H9 (cell line): ENCODE data around the gene KRTAP4-2. TPM values are rescaled to one million over a fixed set of nuclear protein-coding genes. Genes with fewer than 3 reads are reported as not detected.

ENCODE experiments used
- DNase-seq: peaks from one replicate; pipeline ENCODE4 v3.0.0-alpha.2; 2017
- H2AFZ ChIP-seq: one replicate; pipeline ENCODE4 v1.6.1; 2013; ENCODE audit warnings: mild to moderate bottlenecking, low read length, control low read depth, moderate library complexity
- H2AK5ac ChIP-seq: 2 replicates; pipeline ENCODE4 v1.6.1; 2013; ENCODE audit warnings: low read length, control low read depth, mixed read lengths; ENCODE audit not compliant: insufficient read length
- H2BK120ac ChIP-seq: one replicate; pipeline ENCODE4 v1.6.1; 2013; ENCODE audit warnings: low read depth, mild to moderate bottlenecking, low read length, control low read depth, inconsistent platforms; ENCODE audit not compliant: poor library complexity, severe bottlenecking
- H2BK12ac ChIP-seq: 2 replicates; pipeline ENCODE4 v1.6.1; 2013; ENCODE audit warnings: low read length, control low read depth, mixed read lengths, low read depth; ENCODE audit not compliant: insufficient read length
- H2BK15ac ChIP-seq: 2 replicates; pipeline ENCODE4 v1.6.1; 2013; ENCODE audit warnings: low read depth, low read length, control low read depth
- H2BK20ac ChIP-seq: one replicate; pipeline ENCODE4 v1.6.1; 2013; ENCODE audit warnings: low read depth, mild to moderate bottlenecking, low read length, control low read depth, inconsistent platforms; ENCODE audit not compliant: poor library complexity, severe bottlenecking
- H2BK5ac ChIP-seq: 2 replicates; pipeline ENCODE4 v1.6.1; 2013; ENCODE audit warnings: low read length, control low read depth, mixed read lengths; ENCODE audit not compliant: insufficient read length
- H3K14ac ChIP-seq: 2 replicates; pipeline ENCODE4 v1.6.1; 2013; ENCODE audit warnings: low read length, control low read depth; ENCODE audit not compliant: insufficient read depth
- H3K18ac ChIP-seq: 2 replicates; pipeline ENCODE4 v1.6.1; 2013; ENCODE audit warnings: low read depth, mild to moderate bottlenecking, mixed read lengths, low read length, control low read depth; ENCODE audit not compliant: insufficient read length
- H3K23ac ChIP-seq: 2 replicates; pipeline ENCODE4 v1.6.1; 2013; ENCODE audit warnings: low read length, control low read depth, mixed read lengths, low read depth; ENCODE audit not compliant: insufficient read length
- H3K23me2 ChIP-seq: 2 replicates; pipeline ENCODE4 v1.6.1; 2013; ENCODE audit warnings: low read depth, mild to moderate bottlenecking, mixed read lengths, low read length, control low read depth; ENCODE audit not compliant: insufficient read length, poor library complexity, severe bottlenecking
- H3K27ac ChIP-seq: 2 replicates; pipeline ENCODE4 v1.5.1; 2013; ENCODE audit warnings: low read length, control low read depth, mixed read lengths, low read depth; ENCODE audit not compliant: insufficient read length
- H3K27me3 ChIP-seq: 2 replicates; pipeline ENCODE4 v1.6.1; 2013; ENCODE audit warnings: low read length, control low read depth, inconsistent platforms; ENCODE audit not compliant: insufficient read depth
- H3K4ac ChIP-seq: 2 replicates; pipeline ENCODE4 v1.6.1; 2013; ENCODE audit warnings: low read depth, mild to moderate bottlenecking, control low read depth, inconsistent platforms, low read length, moderate library complexity
- H3K4me1 ChIP-seq: 2 replicates; pipeline ENCODE4 v1.6.1; 2013; ENCODE audit warnings: low read length, control low read depth, inconsistent platforms; ENCODE audit not compliant: insufficient read depth
- H3K4me2 ChIP-seq: 2 replicates; pipeline ENCODE4 v1.6.1; 2013; ENCODE audit warnings: low read length, control low read depth, mixed read lengths; ENCODE audit not compliant: insufficient read length, insufficient read depth
- H3K56ac ChIP-seq: 2 replicates; pipeline ENCODE4 v1.6.1; 2013; ENCODE audit warnings: low read depth, mild to moderate bottlenecking, mixed read lengths, low read length, control low read depth; ENCODE audit not compliant: insufficient read length
- H3K79me1 ChIP-seq: 2 replicates; pipeline ENCODE4 v1.6.1; 2013; ENCODE audit warnings: low read depth, mild to moderate bottlenecking, moderate library complexity, low read length, control low read depth, inconsistent platforms; ENCODE audit not compliant: insufficient read depth, poor library complexity, severe bottlenecking
- H3K79me2 ChIP-seq: 2 replicates; pipeline ENCODE4 v1.6.1; 2013; ENCODE audit warnings: low read length, control low read depth, inconsistent platforms; ENCODE audit not compliant: insufficient read depth
- H3K9ac ChIP-seq: 2 replicates; pipeline ENCODE4 v1.6.1; 2013; ENCODE audit warnings: low read length, control low read depth, mixed read lengths; ENCODE audit not compliant: insufficient read length; ENCODE audit errors: extremely low read depth
- H3K9me3 ChIP-seq: one replicate; pipeline ENCODE4 v1.6.1; 2013; ENCODE audit warnings: low read depth, low read length, inconsistent platforms; ENCODE audit not compliant: control insufficient read depth
- H3T11ph ChIP-seq: one replicate; pipeline ENCODE4 v1.6.1; 2013; ENCODE audit warnings: mild to moderate bottlenecking, low read length, control low read depth, inconsistent platforms
- H4K20me1 ChIP-seq: one replicate; pipeline ENCODE4 v1.6.1; 2013; ENCODE audit not compliant: control insufficient read depth, insufficient read length, insufficient read depth
- H4K5ac ChIP-seq: 2 replicates; pipeline ENCODE4 v1.6.1; 2013; ENCODE audit warnings: low read depth, mild to moderate bottlenecking, mixed read lengths, low read length, control low read depth; ENCODE audit not compliant: insufficient read length
- H4K8ac ChIP-seq: replicated peaks from 2 replicates; pipeline ENCODE4 v1.6.1; 2013; ENCODE audit warnings: low read length, control low read depth, mixed read lengths, low read depth; ENCODE audit not compliant: insufficient read length
- H4K91ac ChIP-seq: 2 replicates; pipeline ENCODE4 v1.6.1; 2013; ENCODE audit warnings: low read depth, mild to moderate bottlenecking, moderate library complexity, mixed read lengths, low read length, control low read depth; ENCODE audit not compliant: insufficient read length
- H3K27ac Mint-ChIP-seq, 3 experiments: 2 replicates in 2 of 3; 3 replicates in 1 of 3; pipeline ENCODE4 v1.8.0; 2020 to 2021; ENCODE audit warnings: mixed read lengths in 3 of 3, mild to moderate bottlenecking in 1 of 3, moderate library complexity in 1 of 3
- H3K27me3 Mint-ChIP-seq: 2 replicates; pipeline ENCODE4 v1.8.0; 2021; ENCODE audit warnings: low read depth, mild to moderate bottlenecking, moderate library complexity, mixed read lengths
- H3K36me3 Mint-ChIP-seq, 3 experiments: 2 replicates in 2 of 3; 3 replicates in 1 of 3; pipeline ENCODE4 v1.8.0; 2020 to 2021; ENCODE audit warnings: low read depth in 3 of 3, mixed read lengths in 3 of 3; ENCODE audit not compliant: insufficient read depth in 1 of 3
- H3K4me1 Mint-ChIP-seq, 2 experiments: 2 replicates each; pipeline ENCODE4 v1.8.0; 2020; ENCODE audit warnings: mixed read lengths in 2 of 2
- H3K4me3 Mint-ChIP-seq, 2 experiments: 2 replicates in 1 of 2; 3 replicates in 1 of 2; pipeline ENCODE4 v1.8.0; 2020 to 2021; ENCODE audit warnings: mild to moderate bottlenecking in 2 of 2, mixed read lengths in 2 of 2, moderate library complexity in 1 of 2
- H3K9me3 Mint-ChIP-seq, 2 experiments: 2 replicates in 1 of 2; 3 replicates in 1 of 2; pipeline ENCODE4 v1.8.0; 2020; ENCODE audit warnings: mild to moderate bottlenecking in 2 of 2, mixed read lengths in 2 of 2, moderate library complexity in 1 of 2
- CTCF ChIP-seq: fragments of 200-600 bp; sonication (generic); conservative IDR thresholded peaks from 3 replicates; pipeline ENCODE4 v1.8.0; 2021; ENCODE audit warnings: antibody characterized with exemption, mild to moderate bottlenecking
- WGBS: extraction: QIAGEN DNeasy Blood & Tissue Kit; methylation state at CpG from one replicate; pipeline ENCODE4 v1.1.7; 2013; ENCODE audit warnings: missing lambda C conversion rate, low lambda C conversion rate, mixed read lengths; ENCODE audit not compliant: insufficient read length; ENCODE audit errors: extremely low coverage; 5-methylcytosine and 5-hydroxymethylcytosine counted together
- total RNA-seq: library from RNA; stranded (reverse); gene quantifications from 2 replicates; pipeline ENCODE4 v1.2.1, GENCODE V29; 2021

Gene KRTAP4-2
- total RNA-seq, 1 experiment from 2014 or later = not detected

- Histone ChIP-seq H3K23me2 (no peaks in the 10 kb centered on the region), H2AK5ac (no peak overlapping the region), H3K18ac (no peak overlapping the region), H3K14ac (no peak overlapping the region), H3K4me1 (no peaks in the 10 kb centered on the region), H2BK20ac (no peak overlapping the region), H3K9me3 (no peaks in the 10 kb centered on the region), H2BK12ac (no peak overlapping the region), H4K5ac (no peak overlapping the region), H3K79me1 (no peaks in the 10 kb centered on the region), H2BK15ac (no peak overlapping the region), H4K8ac (no peak overlapping the region), H3K79me2 (no peaks in the 10 kb centered on the region), H3K9ac (no peak overlapping the region), H4K91ac (no peak overlapping the region), H3T11ph (no peak overlapping the region), H3K27me3 (no peaks in the 10 kb centered on the region), H3K56ac (no peak overlapping the region), H3K4me2 (no peak overlapping the region), H3K4ac (no peak overlapping the region), H3K27ac (no peak overlapping the region), H2AFZ (no peak overlapping the region), H3K23ac (no peak overlapping the region), H2BK120ac (no peak overlapping the region), H2BK5ac (no peak overlapping the region), H4K20me1 (no peaks in the 10 kb centered on the region)
- Mint-ChIP-seq H3K4me1 (peaks cover 0 to 2% of the 10 kb centered on the region in 2 experiments; a peak in 1 of 4 replicates), H3K27ac (no peak overlapping the region), H3K9me3 (peaks cover 3 to 4% of the 10 kb centered on the region in 2 experiments; a peak in 2 of 5 replicates), H3K4me3 (no peak overlapping the region), H3K27me3 (peaks cover 3% of the 10 kb centered on the region; the same call in 1 of the 2 replicates), H3K36me3 (no peaks in the 10 kb centered on the region; a peak in 1 of 7 replicates)
- DNase-seq = no peak
- no CpG with 5 or more reads among the region's 1 CpG for WGBS
- TF ChIP-seq CTCF = no peak
These were observed 37.7 kb upstream of the KRTAP4-2 start for GRCh38 chr17:41215681-41216080.
